SK-N-SH treated with all-trans-retinoic acid at 6 μM for 48 hours (cell line): Measurements from ENCODE around the gene BOD1.

Source experiments
- ATAC-seq: fragments of 200-7000 bp; cut with Tn5 transposase; 3 replicates; pipeline ENCODE4 v1.9.1; 2020; ENCODE audit warnings: mild to moderate bottlenecking, moderate library complexity
- ARNTL ChIP-seq: fragments of 450-650 bp; formaldehyde crosslinking; IDR thresholded peaks from 2 replicates; pipeline ENCODE4 v1.5.0; 2020; ENCODE audit warnings: low read depth, mild to moderate bottlenecking, moderate library complexity, borderline replicate concordance
- BACH2 ChIP-seq: fragments of 250-450 bp; sonication (Bioruptor Pico); IDR thresholded peaks from 2 replicates; pipeline ENCODE4 v1.9.0; 2021; ENCODE audit warnings: mild to moderate bottlenecking, borderline replicate concordance
- CSDC2 ChIP-seq: fragments of 250-450 bp; sonication (Bioruptor Pico); IDR thresholded peaks from 2 replicates; pipeline ENCODE4 v1.5.0; 2020; ENCODE audit warnings: mild to moderate bottlenecking, moderate library complexity
- ESRRG ChIP-seq: fragments of 250-450 bp; sonication (Bioruptor Pico); IDR thresholded peaks from 2 replicates; pipeline ENCODE4 v1.6.1; 2021; ENCODE audit warnings: mild to moderate bottlenecking
- GLIS3 ChIP-seq: fragments of 250-450 bp; sonication (Bioruptor Pico); IDR thresholded peaks from 2 replicates; pipeline ENCODE4 v1.5.0; 2020; ENCODE audit warnings: mild to moderate bottlenecking, moderate library complexity
- ISL1 ChIP-seq: fragments of 250-450 bp; sonication (Bioruptor Pico); IDR thresholded peaks from 2 replicates; pipeline ENCODE4 v2.1.2; 2022; ENCODE audit warnings: mild to moderate bottlenecking, moderate library complexity
- OSR1 ChIP-seq: fragments of 250-450 bp; sonication (Bioruptor Pico); IDR thresholded peaks from 2 replicates; pipeline ENCODE4 v1.8.0; 2022; ENCODE audit warnings: moderate library complexity, mild to moderate bottlenecking, inconsistent platforms
- POU6F1 ChIP-seq: fragments of 250-450 bp; sonication (Bioruptor Pico); IDR thresholded peaks from 2 replicates; pipeline ENCODE4 v1.8.0; 2021; ENCODE audit warnings: low read depth, mild to moderate bottlenecking, moderate library complexity, borderline replicate concordance
- PPARA ChIP-seq: fragments of 250-450 bp; sonication (Bioruptor Pico); IDR thresholded peaks from 2 replicates; pipeline ENCODE4 v1.5.0; 2020; ENCODE audit warnings: mild to moderate bottlenecking, borderline replicate concordance
- RARB ChIP-seq: fragments of 250-450 bp; sonication (Bioruptor Pico); IDR thresholded peaks from 2 replicates; pipeline ENCODE4 v1.8.0; 2021; ENCODE audit warnings: mild to moderate bottlenecking, moderate library complexity
- SNAI2 ChIP-seq: fragments of 250-450 bp; sonication (Bioruptor Pico); IDR thresholded peaks from 2 replicates; pipeline ENCODE4 v1.5.0; 2020; ENCODE audit warnings: mild to moderate bottlenecking, moderate library complexity
- TCF4 ChIP-seq: fragments of 250-450 bp; sonication (Bioruptor Pico); IDR thresholded peaks from 2 replicates; pipeline ENCODE4 v1.8.0; 2021; ENCODE audit warnings: mild to moderate bottlenecking, moderate library complexity, borderline replicate concordance
- TOX ChIP-seq: fragments of 250-450 bp; sonication (Bioruptor Pico); IDR thresholded peaks from 2 replicates; pipeline ENCODE4 v1.8.0; 2021; ENCODE audit warnings: mild to moderate bottlenecking, moderate library complexity, borderline replicate concordance
- TSHZ2 ChIP-seq: fragments of 250-450 bp; sonication (Bioruptor Pico); IDR thresholded peaks from 2 replicates; pipeline ENCODE4 v1.5.0; 2020; ENCODE audit warnings: mild to moderate bottlenecking, moderate library complexity
- ZC3H10 ChIP-seq: fragments of 250-450 bp; sonication (Bioruptor Pico); IDR thresholded peaks from 2 replicates; pipeline ENCODE4 v1.5.1; 2021; ENCODE audit warnings: mild to moderate bottlenecking, moderate library complexity
- ZFP3 ChIP-seq: fragments of 250-450 bp; sonication (Bioruptor Pico); IDR thresholded peaks from 2 replicates; pipeline ENCODE4 v1.5.0; 2020; ENCODE audit warnings: mild to moderate bottlenecking, moderate library complexity
- ZFP30 ChIP-seq: fragments of 450-650 bp; formaldehyde crosslinking; IDR thresholded peaks from 2 replicates; pipeline ENCODE4 v1.5.0; 2022; ENCODE audit warnings: mild to moderate bottlenecking, moderate library complexity
- ZNF565 ChIP-seq: fragments of 450-650 bp; formaldehyde crosslinking; conservative IDR thresholded peaks from 2 replicates; pipeline ENCODE4 v1.5.0; 2020; ENCODE audit warnings: low read depth, mild to moderate bottlenecking, moderate library complexity
- ZNF70 ChIP-seq: fragments of 450-650 bp; formaldehyde crosslinking; IDR thresholded peaks from 2 replicates; pipeline ENCODE4 v1.5.0; 2020; ENCODE audit warnings: mild to moderate bottlenecking, moderate library complexity
- ZNF8 ChIP-seq: fragments of 450-650 bp; formaldehyde crosslinking; IDR thresholded peaks from 2 replicates; pipeline ENCODE4 v1.5.0; 2020; ENCODE audit warnings: mild to moderate bottlenecking, moderate library complexity
- TF ChIP-seq, protein P1 (sequence below): fragments of 250-450 bp; sonication (Bioruptor Pico); IDR thresholded peaks from 2 replicates; pipeline ENCODE4 v1.8.0; 2020; ENCODE audit warnings: mild to moderate bottlenecking, moderate library complexity, borderline replicate concordance
- TF ChIP-seq, protein P2 (sequence below): fragments of 250-450 bp; sonication (Bioruptor Pico); IDR thresholded peaks from 2 replicates; pipeline ENCODE4 v1.5.1; 2020; ENCODE audit warnings: low read depth, mild to moderate bottlenecking, moderate library complexity

Gene BOD1

GRCh38 chr5:173625261-173625660 is 8.8 kb upstream of the BOD1 start (continued):
- TF ChIP-seq TSHZ2 (CRISPR knock-in tag) (no peak), PPARA (CRISPR knock-in tag) (no peak)

GRCh38 chr5:173624282-173624681 is 7.8 kb upstream of the BOD1 start:
- TF ChIP-seq ZNF8 (no peak), PPARA (CRISPR knock-in tag) (no peak), TCF4 (CRISPR knock-in tag) (no peak), POU6F1 (no peak), TOX (CRISPR knock-in tag) (no peak), CSDC2 (CRISPR knock-in tag) (no peak), ZFP30 (no peak), ZNF70 (CRISPR knock-in tag) (no peak), ISL1 (CRISPR knock-in tag) (no peak), ZNF565 (CRISPR knock-in tag) (no peak), GLIS3 (CRISPR knock-in tag) (no peak), ESRRG (CRISPR knock-in tag) (no peak), TSHZ2 (CRISPR knock-in tag) (no peak), ZFP3 (no peak), BACH2 (CRISPR knock-in tag) (no peak), ARNTL (CRISPR knock-in tag) (no peak), SNAI2 (no peak)
- TF ChIP-seq, protein P1, sequence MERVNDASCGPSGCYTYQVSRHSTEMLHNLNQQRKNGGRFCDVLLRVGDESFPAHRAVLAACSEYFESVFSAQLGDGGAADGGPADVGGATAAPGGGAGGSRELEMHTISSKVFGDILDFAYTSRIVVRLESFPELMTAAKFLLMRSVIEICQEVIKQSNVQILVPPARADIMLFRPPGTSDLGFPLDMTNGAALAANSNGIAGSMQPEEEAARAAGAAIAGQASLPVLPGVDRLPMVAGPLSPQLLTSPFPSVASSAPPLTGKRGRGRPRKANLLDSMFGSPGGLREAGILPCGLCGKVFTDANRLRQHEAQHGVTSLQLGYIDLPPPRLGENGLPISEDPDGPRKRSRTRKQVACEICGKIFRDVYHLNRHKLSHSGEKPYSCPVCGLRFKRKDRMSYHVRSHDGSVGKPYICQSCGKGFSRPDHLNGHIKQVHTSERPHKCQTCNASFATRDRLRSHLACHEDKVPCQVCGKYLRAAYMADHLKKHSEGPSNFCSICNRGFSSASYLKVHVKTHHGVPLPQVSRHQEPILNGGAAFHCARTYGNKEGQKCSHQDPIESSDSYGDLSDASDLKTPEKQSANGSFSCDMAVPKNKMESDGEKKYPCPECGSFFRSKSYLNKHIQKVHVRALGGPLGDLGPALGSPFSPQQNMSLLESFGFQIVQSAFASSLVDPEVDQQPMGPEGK (CRISPR knock-in tag), result no peak
- TF ChIP-seq, protein P2, sequence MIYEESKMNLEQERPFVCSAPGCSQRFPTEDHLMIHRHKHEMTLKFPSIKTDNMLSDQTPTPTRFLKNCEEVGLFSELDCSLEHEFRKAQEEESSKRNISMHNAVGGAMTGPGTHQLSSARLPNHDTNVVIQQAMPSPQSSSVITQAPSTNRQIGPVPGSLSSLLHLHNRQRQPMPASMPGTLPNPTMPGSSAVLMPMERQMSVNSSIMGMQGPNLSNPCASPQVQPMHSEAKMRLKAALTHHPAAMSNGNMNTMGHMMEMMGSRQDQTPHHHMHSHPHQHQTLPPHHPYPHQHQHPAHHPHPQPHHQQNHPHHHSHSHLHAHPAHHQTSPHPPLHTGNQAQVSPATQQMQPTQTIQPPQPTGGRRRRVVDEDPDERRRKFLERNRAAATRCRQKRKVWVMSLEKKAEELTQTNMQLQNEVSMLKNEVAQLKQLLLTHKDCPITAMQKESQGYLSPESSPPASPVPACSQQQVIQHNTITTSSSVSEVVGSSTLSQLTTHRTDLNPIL (CRISPR knock-in tag), result no peak
- TF ChIP-seq, all 23 proteins: peak for 0
- ATAC-seq, result no peak

- no peak for TF ChIP-seq OSR1 (CRISPR knock-in tag)
- no peak for TF ChIP-seq TCF4 (CRISPR knock-in tag)
- TF ChIP-seq ESRRG (CRISPR knock-in tag), result no peak
- no peak for TF ChIP-seq TOX (CRISPR knock-in tag)
- TF ChIP-seq ZNF565 (CRISPR knock-in tag), result no peak
- TF ChIP-seq SNAI2, result no peak
- no peak for TF ChIP-seq ZFP3
- TF ChIP-seq ISL1 (CRISPR knock-in tag), result no peak
- TF ChIP-seq ZC3H10 (CRISPR knock-in tag), result no peak
- no peak for TF ChIP-seq POU6F1
- TF ChIP-seq GLIS3 (CRISPR knock-in tag), result no peak
- TF ChIP-seq, protein P2 (CRISPR knock-in tag), result no peak
- no peak for TF ChIP-seq ZNF8
- TF ChIP-seq PPARA (CRISPR knock-in tag), result no peak
- TF ChIP-seq RARB, result no peak
- no peak for ATAC-seq
These were observed 7.3 kb upstream of the BOD1 start for GRCh38 chr5:173623789-173624188.
